ENCODE results near the gene PTEN.

GRCh38 chr10:87961314-87961713 lies 97.9 kb downstream of the PTEN start:
- TF ChIP-seq CTCF (IDR thresholded peaks at IDR 0.05; ENCODE audit: extremely low read depth in 1 of 2, insufficient read depth in 1 of 2, low read depth in 1 of 2, low read length in 2 of 2) (no peak), POLR2A (IDR thresholded peaks at IDR 0.05; ENCODE audit: low read depth, low read length) (no peak), POLR2AphosphoS5 (IDR thresholded peaks at IDR 0.05; ENCODE audit: insufficient read depth, low read depth, low read length) (peak; percentile 52), EZH2 (IDR thresholded peaks at IDR 0.05; ENCODE audit: borderline replicate concordance, low read depth, low read length, severe bottlenecking) (no peak)
